ENCODE results near the gene CAMK2A. TPM values are rescaled to one million over a fixed set of nuclear protein-coding genes. Genes with fewer than 3 reads are reported as not detected.

The CAMK2A gene
- total and polyA plus RNA-seq, 2 donors (not counting 3 experiments of a cell fraction or from before 2014, with no cell fraction given), result not detected

GRCh38 chr5:150183436-150183835, 106.1 kb downstream of the CAMK2A start:
- Histone ChIP-seq H3K4me1 (ENCODE audit: control insufficient read depth, extremely low read depth, insufficient read depth, low read length) (no peaks in the 10 kb centered on the region), H3K9ac (replicated peaks; ENCODE audit: extremely low read depth, insufficient read depth, low read length) (no peak overlapping the region), H3K27me3 (ENCODE audit: control insufficient read depth in 2 of 2, insufficient read depth in 2 of 2, low read length in 2 of 2) (peaks cover 11 to 26% of the 10 kb centered on the region in 2 experiments), H3K4me3 (replicated peaks in 1 of 3; ENCODE audit: insufficient read depth in 1 of 3, low read depth in 1 of 3, low read length in 3 of 3) (no peak overlapping the region), H3K4me2 (ENCODE audit: insufficient read depth, low read length) (no peak overlapping the region), H3K27ac (ENCODE audit: insufficient read depth, low read depth, low read length) (no peak overlapping the region), H3K9me3 (replicated peaks; ENCODE audit: control insufficient read depth, insufficient read depth, low read length) (no peaks in the 10 kb centered on the region), H3K9me1 (replicated peaks; ENCODE audit: control insufficient read depth, extremely low read depth, insufficient read depth, low read length) (no peaks in the 10 kb centered on the region), H3K36me3 (ENCODE audit: control insufficient read depth in 2 of 2, extremely low read depth in 1 of 2, insufficient read depth in 2 of 2, low read length in 2 of 2) (no peaks in the 10 kb centered on the region), H4K20me1 (replicated peaks; ENCODE audit: control insufficient read depth, extremely low read depth, insufficient read depth, low read length) (no peaks in the 10 kb centered on the region), H3K79me2 (ENCODE audit: control insufficient read depth, insufficient read depth, low read length) (no peaks in the 10 kb centered on the region), H2AFZ (ENCODE audit: low read depth, low read length) (no peak overlapping the region)
- no peak for DNase-seq (ENCODE audit: low read depth, low spot score)
- BruUV-seq (replicated peaks), result no TSS peak
- intact Hi-C loops (cut with micrococcal nuclease) (no loop called here), dilution Hi-C loops (cut with MboI; ENCODE audit: extremely low pct_ligation_motif_present, low sequenced_read_pairs) (no loop called here)
- ChIA-PET CTCF (no interaction called here), POLR2A (no interaction called here)
- TF ChIP-seq POLR2A (IDR thresholded peaks at IDR 0.05; ENCODE audit: low read depth, low read length), result no peak
- TF ChIP-seq CTCF (IDR thresholded peaks at IDR 0.05; ENCODE audit: extremely low read depth in 1 of 2, insufficient read depth in 1 of 2, low read depth in 1 of 2, low read length in 2 of 2), result no peak
- TF ChIP-seq, protein P1, sequence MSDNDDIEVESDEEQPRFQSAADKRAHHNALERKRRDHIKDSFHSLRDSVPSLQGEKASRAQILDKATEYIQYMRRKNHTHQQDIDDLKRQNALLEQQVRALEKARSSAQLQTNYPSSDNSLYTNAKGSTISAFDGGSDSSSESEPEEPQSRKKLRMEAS (IDR thresholded peaks at IDR 0.05; ENCODE audit: insufficient read depth, insufficient read length), result no peak
- TF ChIP-seq MYC (IDR thresholded peaks at IDR 0.05; ENCODE audit: low read depth, low read length), result no peak
- TF ChIP-seq JUN (IDR thresholded peaks at IDR 0.05; ENCODE audit: borderline replicate concordance, insufficient read depth, insufficient read length, low read depth), result no peak
- FAIRE-seq, result no peak

- H2AFZ ChIP-seq (ENCODE audit: low read depth, low read length), result no peak overlapping the region
- DNase-seq (ENCODE audit: low read depth, low spot score) (no peak), FAIRE-seq (no peak)
- H3K9me3 ChIP-seq (replicated peaks; ENCODE audit: control insufficient read depth, insufficient read depth, low read length), result no peaks in the 10 kb centered on the region
- peaks cover 7 to 19% of the 10 kb centered on the region in 2 experiments for H3K27me3 ChIP-seq (ENCODE audit: control insufficient read depth in 2 of 2, insufficient read depth in 2 of 2, low read length in 2 of 2)
- dilution Hi-C loops (cut with MboI; ENCODE audit: extremely low pct_ligation_motif_present, low sequenced_read_pairs) (no loop called here), intact Hi-C loops (cut with micrococcal nuclease) (no loop called here)
- ChIA-PET POLR2A (no interaction called here), CTCF (interaction anchor here (1.4 to 1.6 kb wide), 2 partner anchors 10 to 35 kb away, joined by 3 to 10 read pairs; no protein-coding TSS in a partner anchor)
- no peak overlapping the region for H3K9ac ChIP-seq (replicated peaks; ENCODE audit: extremely low read depth, insufficient read depth, low read length)
- H3K9me1 ChIP-seq (replicated peaks; ENCODE audit: control insufficient read depth, extremely low read depth, insufficient read depth, low read length), result no peaks in the 10 kb centered on the region
- no peak overlapping the region for H3K4me2 ChIP-seq (ENCODE audit: insufficient read depth, low read length)
- no peaks in the 10 kb centered on the region for H3K79me2 ChIP-seq (ENCODE audit: control insufficient read depth, insufficient read depth, low read length)
- H3K27ac ChIP-seq (ENCODE audit: insufficient read depth, low read depth, low read length), result no peak overlapping the region
- no peaks in the 10 kb centered on the region for H4K20me1 ChIP-seq (replicated peaks; ENCODE audit: control insufficient read depth, extremely low read depth, insufficient read depth, low read length)
- H3K4me1 ChIP-seq (ENCODE audit: control insufficient read depth, extremely low read depth, insufficient read depth, low read length), result no peaks in the 10 kb centered on the region
- no TSS peak for BruUV-seq (replicated peaks)
- no peak for TF ChIP-seq POLR2AphosphoS5 (IDR thresholded peaks at IDR 0.05; ENCODE audit: insufficient read depth, low read depth, low read length)
- no peaks in the 10 kb centered on the region for H3K36me3 ChIP-seq (ENCODE audit: control insufficient read depth in 2 of 2, extremely low read depth in 1 of 2, insufficient read depth in 2 of 2, low read length in 2 of 2)
- H3K4me3 ChIP-seq (replicated peaks in 1 of 3; ENCODE audit: insufficient read depth in 1 of 3, low read depth in 1 of 3, low read length in 3 of 3), result no peak overlapping the region
Measured at GRCh38 chr5:150182774-150183173, 106.8 kb downstream of the CAMK2A start.

All from endothelial cell of umbilical vein (primary cell).